EH (cell line): ENCODE results near the gene FGD4.
"Not testable (repeated sequence)": the region's sequence is repeated elsewhere in the genome, so short reads cannot be mapped to it uniquely, and the experiment has no call there.

ENCODE experiments used
- DNase-seq: peaks from one replicate; pipeline ENCODE4 v3.0.0-alpha.2; 2015; ENCODE audit warnings: low read depth

Gene FGD4

GRCh38 chr12:32522331-32523221 lies 123.2 kb downstream of the FGD4 start:
- DNase-seq, result no peak

DNA sequence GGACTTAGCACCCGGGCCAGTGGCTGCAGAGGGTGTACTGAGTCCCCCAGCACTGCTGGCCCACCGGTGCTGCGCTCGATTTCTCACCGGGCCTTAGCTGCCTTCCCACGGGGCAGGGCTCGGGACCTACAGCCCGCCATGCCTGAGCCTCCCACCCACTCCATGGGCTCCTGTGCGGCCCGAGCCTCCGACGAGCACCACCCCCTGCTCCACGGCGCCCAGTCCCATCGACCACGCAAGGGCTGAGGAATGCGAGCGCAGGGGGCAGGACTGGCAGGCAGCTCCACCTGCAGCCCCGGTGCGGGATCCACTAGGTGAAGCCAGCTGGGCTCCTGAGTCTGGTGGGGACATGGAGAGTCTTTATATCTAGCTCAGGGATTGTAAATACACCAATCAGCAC lies 126.4 kb downstream of the FGD4 start:
- not testable (repeated sequence) for DNase-seq

DNA sequence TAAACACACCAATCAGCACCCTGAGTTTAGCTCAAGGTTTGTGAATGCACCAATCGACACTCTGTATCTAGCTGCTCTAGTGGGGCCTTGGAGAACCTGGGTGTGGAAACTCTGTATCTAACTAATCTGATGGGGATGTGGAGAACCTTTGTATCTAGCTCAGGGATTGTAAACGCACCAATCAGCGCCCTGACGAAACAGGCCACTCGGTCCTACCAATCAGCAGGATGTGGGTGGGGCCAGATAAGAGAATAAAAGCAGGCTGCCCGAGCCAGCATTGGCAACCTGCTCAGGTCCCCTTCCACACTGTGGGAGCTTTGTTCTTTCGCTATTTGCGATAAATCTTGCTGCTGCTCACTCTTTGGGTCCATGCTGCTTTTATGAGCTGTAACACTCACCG lies 127.0 kb downstream of the FGD4 start:
- DNase-seq, result not testable (repeated sequence)

DNA sequence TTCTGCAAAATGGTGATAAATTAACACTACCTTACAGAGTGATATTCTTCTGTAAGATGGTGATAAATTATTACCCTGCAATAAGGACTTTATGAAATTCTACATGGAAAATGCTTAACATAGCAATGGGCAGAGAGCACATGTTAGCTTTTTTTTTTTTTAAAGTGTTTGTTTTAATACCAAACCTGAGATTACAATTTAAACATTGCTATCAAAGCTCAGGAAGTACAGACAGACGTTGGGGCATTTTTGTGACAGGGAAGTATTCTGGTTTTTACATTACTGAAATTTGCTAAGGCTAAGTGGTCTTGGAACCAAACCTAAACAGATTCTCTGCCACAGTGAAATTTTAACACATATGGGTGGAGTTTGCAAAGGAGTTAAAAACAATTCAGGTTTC lies 133.1 kb downstream of the FGD4 start:
- DNase-seq, result no peak

- no peak for DNase-seq
Measured at GRCh38 chr12:32532951-32533350, 133.6 kb downstream of the FGD4 start.

DNA sequence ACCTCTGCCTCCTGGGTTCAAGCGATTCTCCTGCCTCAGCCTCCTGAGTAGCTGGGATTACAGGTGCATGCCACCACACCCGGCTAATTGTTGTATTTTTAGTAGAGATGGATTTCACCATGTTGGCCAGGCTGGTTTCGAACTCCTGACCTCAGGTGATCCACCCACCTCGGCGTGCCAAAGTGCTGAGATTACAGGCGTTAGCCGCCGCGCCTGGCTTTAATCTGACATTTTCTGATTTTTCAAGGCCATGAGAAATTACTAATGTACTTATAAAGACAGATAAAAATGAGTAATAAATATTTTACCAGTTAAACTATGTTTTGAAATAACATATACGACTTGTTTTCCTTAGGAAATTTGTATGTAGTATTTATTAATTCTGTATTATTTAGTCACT lies 134.1 kb downstream of the FGD4 start:
- not testable (repeated sequence) for DNase-seq

- peak; percentile 99 for DNase-seq
Measured at GRCh38 chr12:32533971-32534590, 134.7 kb downstream of the FGD4 start.

- DNase-seq, result no peak
Measured at GRCh38 chr12:32534698-32535097, 135.3 kb downstream of the FGD4 start.

- peak; percentile 91 for DNase-seq
Measured at GRCh38 chr12:32535288-32535999, 136.1 kb downstream of the FGD4 start.

- DNase-seq, result no peak
Measured at GRCh38 chr12:32536000-32536345, 136.6 kb downstream of the FGD4 start.

- DNase-seq, result peak; percentile 52
Measured at GRCh38 chr12:32541754-32542374, 142.5 kb downstream of the FGD4 start.

- DNase-seq, result no peak
Measured at GRCh38 chr12:32542428-32543229, 143.3 kb downstream of the FGD4 start.

DNA sequence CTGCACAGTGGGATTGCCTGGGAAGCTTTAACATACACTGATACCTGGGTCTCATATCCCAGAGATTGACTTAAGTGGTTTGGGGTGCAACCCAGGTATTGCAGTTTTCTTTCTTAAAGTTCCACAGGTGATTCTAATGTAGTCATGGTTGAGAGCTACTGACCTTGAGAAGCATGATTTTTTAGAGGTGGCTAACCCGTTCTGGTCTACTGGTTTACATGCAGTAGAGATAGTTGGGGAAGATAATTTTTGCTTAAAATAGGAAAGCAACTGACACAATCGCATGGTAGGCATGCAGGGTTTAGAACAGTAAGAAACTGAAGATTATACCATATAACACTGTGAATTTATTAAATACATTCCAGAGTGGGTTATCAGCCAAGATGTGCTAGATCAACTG lies 145.5 kb downstream of the FGD4 start:
- no peak for DNase-seq

DNA sequence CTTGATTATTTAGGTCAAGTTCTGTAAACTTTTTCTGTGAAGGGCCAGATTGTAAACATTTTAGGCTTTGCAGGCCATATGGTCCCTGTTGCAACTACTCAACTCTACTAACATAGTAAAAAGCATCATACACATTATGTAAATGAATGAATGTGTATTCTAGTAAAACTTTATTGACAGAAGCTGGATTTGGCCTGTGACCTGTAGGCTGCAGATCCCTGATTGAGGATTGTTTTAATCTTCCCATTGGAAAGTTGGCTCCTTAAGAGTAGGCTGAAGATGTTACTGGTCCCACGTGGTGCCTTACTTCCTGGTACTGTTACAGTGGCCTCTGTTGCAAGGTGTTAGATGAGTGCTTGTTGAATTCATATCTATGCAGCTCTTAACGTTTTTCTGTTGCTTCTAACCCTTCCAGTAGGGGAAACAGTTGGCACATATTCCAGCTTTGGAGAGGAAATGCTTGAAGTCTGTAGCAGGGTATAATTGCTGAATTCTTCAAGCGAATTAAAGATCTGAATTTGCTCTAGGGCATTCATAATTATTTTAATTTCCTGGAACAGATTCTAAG lies 146.1 kb downstream of the FGD4 start:
- peak; percentile 18 for DNase-seq

DNA sequence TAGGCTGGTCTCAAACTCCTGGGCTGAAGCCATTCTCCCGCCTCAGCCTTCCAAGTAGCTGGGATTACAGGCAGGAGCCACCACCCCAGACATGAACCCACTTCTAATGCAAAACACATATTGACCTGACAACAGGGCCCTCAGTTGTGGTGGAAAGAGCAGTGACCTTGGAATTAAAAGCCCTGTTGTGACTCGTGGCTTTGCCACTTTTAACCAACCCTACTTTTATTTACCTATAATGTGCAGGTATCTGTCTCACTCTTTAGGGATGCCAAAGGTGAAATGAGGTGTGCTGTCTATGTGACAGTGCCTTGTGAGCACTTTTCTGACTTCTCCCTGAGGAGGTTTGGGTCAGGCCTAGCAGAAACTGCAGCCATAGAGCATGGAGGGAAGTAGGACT lies 146.9 kb downstream of the FGD4 start:
- DNase-seq, result no peak

GRCh38 chr12:32548691-32549281 lies 149.4 kb downstream of the FGD4 start:
- DNase-seq, result peak; percentile 99

GRCh38 chr12:32549675-32550079 lies 150.3 kb downstream of the FGD4 start:
- peak; percentile 94 for DNase-seq

GRCh38 chr12:32551058-32551457 lies 151.7 kb downstream of the FGD4 start:
- no peak for DNase-seq

DNA sequence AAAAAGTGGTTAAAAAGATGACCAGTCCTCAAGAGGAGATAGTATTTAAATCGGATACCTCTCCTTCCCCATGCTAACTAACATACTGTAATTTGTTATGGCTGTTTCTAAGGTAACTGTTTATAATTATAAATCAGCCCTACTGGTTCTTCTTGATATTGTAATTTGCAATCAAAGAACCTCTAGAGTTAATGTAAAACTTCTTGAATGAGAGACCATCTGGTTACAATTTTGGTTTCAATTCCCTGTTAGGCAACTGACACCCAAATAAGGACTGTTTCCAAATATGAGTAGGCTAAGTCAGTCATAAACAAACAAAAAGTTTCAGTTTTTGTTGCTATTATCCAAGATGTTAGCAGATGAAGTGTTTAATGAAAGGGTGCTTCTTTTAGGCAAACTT lies 159.5 kb downstream of the FGD4 start:
- peak; percentile 82 for DNase-seq

DNA sequence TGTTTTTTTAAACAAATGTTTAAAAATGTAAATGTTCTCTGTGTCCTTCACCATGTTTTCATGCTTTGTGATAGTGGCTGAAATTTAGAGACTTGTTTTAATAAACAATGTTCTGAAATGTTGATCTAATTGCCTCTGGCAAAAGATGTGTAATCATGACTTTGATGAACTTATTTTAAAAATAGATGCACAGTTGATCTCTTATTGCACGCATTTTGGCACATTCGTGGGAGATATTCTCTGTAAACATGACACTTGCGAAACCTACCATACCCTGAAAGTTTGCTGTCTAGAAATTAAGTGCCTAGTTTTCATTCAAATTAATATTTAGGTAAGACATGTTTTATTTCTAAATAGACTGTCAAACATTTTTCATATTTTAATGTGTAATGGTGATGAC lies 160.1 kb downstream of the FGD4 start:
- DNase-seq, result peak; percentile 59

- DNase-seq, result no peak
Measured at GRCh38 chr12:32560520-32560919, 161.2 kb downstream of the FGD4 start.
